OCI-LY7 (cell line): ENCODE results near the gene LGR6. TPM values are rescaled to one million over a fixed set of nuclear protein-coding genes. Genes with fewer than 3 reads are reported as not detected.

Source experiments
- BruUV-seq: library from RNA; stranded (reverse); fragments of 400-500 nt; replicated peaks from 2 replicates; lab custom pipeline; 2021; lab: Mats Ljungman, UMichigan
- CTCF ChIA-PET: fragments of 300-600 bp; sonication (Branson Sonifier 250); formaldehyde crosslinking; loops from one replicate; lab custom pipeline; 2022; ENCODE audit warnings: antibody characterized with exemption; ENCODE audit not compliant: unreplicated experiment; lab: Charles Lee
- POLR2A ChIA-PET: fragments of 300-600 bp; sonication (Branson Sonifier 250); formaldehyde crosslinking; loops from one replicate; lab custom pipeline; 2022; ENCODE audit warnings: antibody characterized with exemption; lab: Charles Lee
- DNase-seq: peaks from one replicate; pipeline ENCODE4 v3.0.0-alpha.2; 2015; ENCODE audit warnings: low spot score
- H2AFZ ChIP-seq: fragments of 200-600 bp; sonication (generic), shearing (Covaris generic); 2 replicates; pipeline ENCODE4 v1.6.1; 2014; ENCODE audit warnings: mild to moderate bottlenecking, antibody characterized with exemption, low read length, moderate library complexity
- H3K27ac ChIP-seq: fragments of 200-600 bp; sonication (generic); 2 replicates; pipeline ENCODE4 v1.5.1; 2014; ENCODE audit warnings: mixed run types, low read depth, mild to moderate bottlenecking, moderate library complexity, low read length, inconsistent platforms; ENCODE audit not compliant: poor library complexity, severe bottlenecking
- H3K36me3 ChIP-seq: fragments of 200-600 bp; sonication (generic); 2 replicates; pipeline ENCODE4 v1.6.1; 2014; ENCODE audit warnings: mild to moderate bottlenecking, antibody characterized with exemption, low read length, moderate library complexity, mixed read lengths; ENCODE audit not compliant: insufficient read depth
- H3K4me1 ChIP-seq: fragments of 200-600 bp; sonication (generic); 2 replicates; pipeline ENCODE4 v1.5.1; 2014; ENCODE audit warnings: mild to moderate bottlenecking, low read length; ENCODE audit not compliant: insufficient read depth, poor library complexity, severe bottlenecking
- H3K4me2 ChIP-seq: fragments of 200-600 bp; sonication (generic); 2 replicates; pipeline ENCODE4 v1.6.1; 2014; ENCODE audit warnings: mild to moderate bottlenecking, low read length
- H3K4me3 ChIP-seq: fragments of 200-600 bp; sonication (generic); 2 replicates; pipeline ENCODE4 v1.5.1; 2014; ENCODE audit warnings: mild to moderate bottlenecking, low read depth, low read length; ENCODE audit not compliant: poor library complexity, severe bottlenecking
- H3K79me2 ChIP-seq: fragments of 200-600 bp; sonication (generic); 2 replicates; pipeline ENCODE4 v1.6.1; 2016; ENCODE audit warnings: low read depth, mild to moderate bottlenecking, low read length, moderate library complexity, mixed read lengths; ENCODE audit not compliant: insufficient read depth
- H3K9me2 ChIP-seq: fragments of 200-600 bp; sonication (generic); 2 replicates; pipeline ENCODE4 v1.6.1; 2016; ENCODE audit warnings: mild to moderate bottlenecking, low read length, mixed read lengths; ENCODE audit not compliant: insufficient read depth
- H3K9me3 ChIP-seq: fragments of 200-600 bp; sonication (generic); 2 replicates; pipeline ENCODE4 v1.6.1; 2014; ENCODE audit warnings: mild to moderate bottlenecking, mixed run types, low read length, mixed read lengths
- H4K20me1 ChIP-seq: fragments of 200-600 bp; sonication (generic); 2 replicates; pipeline ENCODE4 v1.6.1; 2014; ENCODE audit warnings: mild to moderate bottlenecking, antibody characterized with exemption, low read length, moderate library complexity, mixed read lengths; ENCODE audit not compliant: insufficient read depth
- CTCF ChIP-seq: fragments of 200-600 bp; sonication (generic); conservative IDR thresholded peaks from 2 replicates; pipeline ENCODE4 v1.5.1; 2014; ENCODE audit warnings: mild to moderate bottlenecking, antibody characterized with exemption, low read length, moderate library complexity, mixed read lengths
- EZH2phosphoT487 ChIP-seq: fragments of 200-600 bp; sonication (generic); IDR thresholded peaks from 2 replicates; pipeline ENCODE4 v1.6.1; 2018; ENCODE audit warnings: low read depth, borderline replicate concordance, mild to moderate bottlenecking, mixed run types, antibody characterized with exemption, low read length, moderate library complexity, mixed read lengths
- intact Hi-C: fragments of 100-400 bp; cut with micrococcal nuclease; formaldehyde crosslinking; loops from one replicate; pipeline ENCODE4 v1.10.0; 2022; ENCODE audit not compliant: unreplicated experiment
- total RNA-seq, 2 experiments: library from RNA; depleted of rRNA in 1 of 2; stranded (reverse); fragments of >200 nt in 1 of 2; shearing (Covaris generic) in 1 of 2; gene quantifications; 2 replicates each; pipeline ENCODE4 v1.2.3, GENCODE V29; 2014 to 2022

Gene LGR6
- total RNA-seq, 2 experiments from 2014 or later: not detected

DNA sequence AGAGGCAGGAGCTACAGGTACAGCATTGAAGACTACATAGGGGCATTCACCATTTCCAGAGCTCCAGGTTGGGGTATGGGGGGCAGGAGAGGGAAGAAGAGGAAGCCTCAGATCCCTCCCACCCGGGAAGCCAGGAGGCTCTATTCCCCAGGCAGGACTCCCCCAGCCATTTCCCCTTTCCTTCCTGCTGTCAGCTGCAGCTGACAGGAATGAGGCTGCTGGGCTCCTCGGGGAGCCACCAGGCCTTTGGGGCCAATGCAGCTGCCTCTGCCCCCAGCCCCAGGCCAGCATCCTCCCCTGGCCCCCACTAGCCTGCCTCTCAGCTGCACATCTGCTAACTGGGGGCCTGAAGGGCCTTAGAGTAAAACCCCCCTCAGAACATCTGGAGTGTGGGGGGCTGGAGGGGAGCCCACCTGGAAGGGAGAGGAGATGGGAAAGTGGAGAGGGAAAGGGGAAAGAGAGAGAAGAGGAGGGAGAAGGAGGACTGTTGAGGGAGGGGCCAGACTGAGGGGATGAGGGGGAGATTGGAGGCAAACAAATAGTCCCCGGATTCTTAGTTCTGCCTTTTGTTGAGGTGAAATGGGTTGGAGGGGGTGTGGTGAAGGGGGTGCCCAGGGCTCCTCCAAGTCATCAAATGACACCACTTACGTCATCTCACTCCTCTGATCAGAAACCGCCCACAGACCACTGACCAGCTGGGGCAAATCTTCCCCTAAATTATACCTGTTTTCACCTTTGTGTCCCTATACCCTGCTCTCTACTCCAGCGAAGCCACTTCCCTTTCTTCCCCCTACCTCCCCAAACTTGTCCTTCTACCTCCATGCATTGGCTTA is 58.0 kb downstream of the LGR6 start:
- Histone ChIP-seq H3K4me1 (peaks cover 9% of the 10 kb centered on the region), H3K9me3 (no peaks in the 10 kb centered on the region), H3K4me2 (no peak overlapping the region), H3K27ac (no peak overlapping the region), H3K79me2 (no peaks in the 10 kb centered on the region), H4K20me1 (no peaks in the 10 kb centered on the region), H2AFZ (no peak overlapping the region), H3K9me2 (no peaks in the 10 kb centered on the region), H3K4me3 (no peak overlapping the region), H3K36me3 (no peaks in the 10 kb centered on the region)
- DNase-seq: no peak
- BruUV-seq: no TSS peak
- intact Hi-C loops: no loop called here
- ChIA-PET POLR2A (no interaction called here), CTCF (no interaction called here)
- TF ChIP-seq CTCF (no peak), EZH2phosphoT487 (no peak)

DNA sequence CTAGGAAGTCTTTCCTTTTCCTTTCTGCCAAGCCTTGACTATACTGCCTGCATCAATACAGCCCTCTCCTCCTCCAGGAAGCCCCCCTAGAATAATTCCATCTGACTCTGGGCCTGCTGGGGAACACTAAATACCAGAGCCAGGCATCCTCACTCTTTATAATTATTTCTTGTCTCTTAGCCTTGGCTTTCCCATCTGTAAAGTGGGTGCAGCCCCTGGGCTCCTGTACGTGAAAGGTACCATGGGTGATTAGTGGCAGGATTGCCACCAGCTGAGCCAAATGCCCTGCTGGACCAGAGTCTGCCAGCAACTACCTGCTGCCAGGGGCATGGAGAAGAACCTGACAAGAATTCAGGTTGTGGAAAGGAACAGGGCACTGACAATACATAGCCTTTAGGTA is 58.7 kb downstream of the LGR6 start:
- no peak overlapping the region for H3K27ac ChIP-seq

More for the DNA sequence above, 58.7 kb downstream of the LGR6 start:
- Histone ChIP-seq H3K4me1 (peaks cover 9% of the 10 kb centered on the region), H3K9me2 (no peaks in the 10 kb centered on the region), H3K4me3 (no peak overlapping the region), H3K4me2 (no peak overlapping the region), H2AFZ (no peak overlapping the region), H3K9me3 (no peaks in the 10 kb centered on the region), H3K36me3 (no peaks in the 10 kb centered on the region), H3K79me2 (no peaks in the 10 kb centered on the region), H4K20me1 (no peaks in the 10 kb centered on the region)
- intact Hi-C loops: no loop called here
- CTCF ChIA-PET: no interaction called here
- DNase-seq: no peak
- POLR2A ChIA-PET: no interaction called here
- no peak for TF ChIP-seq EZH2phosphoT487
- TF ChIP-seq CTCF: no peak
- no TSS peak for BruUV-seq
